ENCODE results near the gene SLC16A7. TPM values are rescaled to one million over a fixed set of nuclear protein-coding genes. Genes with fewer than 3 reads are reported as not detected.

Gene SLC16A7
- total RNA-seq, 1 donor from 2014 or later, result 38.8 TPM

DNA sequence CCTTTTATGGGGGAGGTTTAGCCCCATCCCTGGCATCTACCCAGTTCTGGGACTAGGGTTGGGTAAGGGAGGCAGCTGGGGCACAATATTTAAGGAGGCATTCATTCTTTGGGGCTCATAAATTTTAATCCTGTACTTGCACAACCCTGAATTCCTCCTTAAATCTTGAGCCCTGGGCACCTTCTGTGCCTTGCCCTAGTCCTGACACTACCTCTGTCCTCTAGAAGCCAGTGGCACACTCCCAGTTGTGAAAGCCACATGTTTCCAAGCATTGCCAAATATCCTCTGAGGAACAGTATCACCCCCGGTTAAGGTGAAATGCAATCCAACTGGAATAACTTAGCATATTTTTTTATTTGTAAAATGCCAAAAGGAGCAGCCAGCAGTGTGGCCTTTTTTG, 36.6 kb downstream of the SLC16A7 start:
- H3K4me1 ChIP-seq, result peaks cover 11% of the 10 kb centered on the region
- no peaks in the 10 kb centered on the region for H3K27me3 ChIP-seq
- TF ChIP-seq POLR2A (IDR thresholded peaks at IDR 0.05), result no peak
- no peak for TF ChIP-seq POLR2AphosphoS5 (IDR thresholded peaks at IDR 0.05; ENCODE audit: insufficient read depth in 1 of 2, low read depth in 1 of 2)
- TF ChIP-seq, protein P1, sequence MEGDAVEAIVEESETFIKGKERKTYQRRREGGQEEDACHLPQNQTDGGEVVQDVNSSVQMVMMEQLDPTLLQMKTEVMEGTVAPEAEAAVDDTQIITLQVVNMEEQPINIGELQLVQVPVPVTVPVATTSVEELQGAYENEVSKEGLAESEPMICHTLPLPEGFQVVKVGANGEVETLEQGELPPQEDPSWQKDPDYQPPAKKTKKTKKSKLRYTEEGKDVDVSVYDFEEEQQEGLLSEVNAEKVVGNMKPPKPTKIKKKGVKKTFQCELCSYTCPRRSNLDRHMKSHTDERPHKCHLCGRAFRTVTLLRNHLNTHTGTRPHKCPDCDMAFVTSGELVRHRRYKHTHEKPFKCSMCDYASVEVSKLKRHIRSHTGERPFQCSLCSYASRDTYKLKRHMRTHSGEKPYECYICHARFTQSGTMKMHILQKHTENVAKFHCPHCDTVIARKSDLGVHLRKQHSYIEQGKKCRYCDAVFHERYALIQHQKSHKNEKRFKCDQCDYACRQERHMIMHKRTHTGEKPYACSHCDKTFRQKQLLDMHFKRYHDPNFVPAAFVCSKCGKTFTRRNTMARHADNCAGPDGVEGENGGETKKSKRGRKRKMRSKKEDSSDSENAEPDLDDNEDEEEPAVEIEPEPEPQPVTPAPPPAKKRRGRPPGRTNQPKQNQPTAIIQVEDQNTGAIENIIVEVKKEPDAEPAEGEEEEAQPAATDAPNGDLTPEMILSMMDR (IDR thresholded peaks at IDR 0.05), result no peak
- no peak for DNase-seq (ENCODE audit: extremely low spot score in 2 of 2)
- H3K4me3 ChIP-seq, result no peak overlapping the region
- H3K27ac ChIP-seq, result no peak overlapping the region
- H3K36me3 ChIP-seq, result no peaks in the 10 kb centered on the region
- intact Hi-C loops (cut with DNase I), result no loop called here
- H3K9me3 ChIP-seq, result no peaks in the 10 kb centered on the region

- no peak overlapping the region for H3K4me3 ChIP-seq
- no peak overlapping the region for H3K27ac ChIP-seq
- no peaks in the 10 kb centered on the region for H3K36me3 ChIP-seq
- DNase-seq (ENCODE audit: extremely low spot score in 2 of 2), result no peak
- H3K27me3 ChIP-seq, result no peaks in the 10 kb centered on the region
- TF ChIP-seq POLR2A (IDR thresholded peaks at IDR 0.05) (no peak), POLR2AphosphoS5 (IDR thresholded peaks at IDR 0.05; ENCODE audit: insufficient read depth in 1 of 2, low read depth in 1 of 2) (no peak)
- TF ChIP-seq, protein P1 (IDR thresholded peaks at IDR 0.05), result no peak
- intact Hi-C loops (cut with DNase I), result no loop called here
- H3K4me1 ChIP-seq, result peaks cover 19% of the 10 kb centered on the region
- no peaks in the 10 kb centered on the region for H3K9me3 ChIP-seq
Measured at GRCh38 chr12:59634254-59634653, 38.4 kb downstream of the SLC16A7 start.

- Histone ChIP-seq H3K27ac (no peak overlapping the region), H3K4me3 (no peak overlapping the region), H3K36me3 (no peaks in the 10 kb centered on the region), H3K9me3 (no peaks in the 10 kb centered on the region), H3K27me3 (no peaks in the 10 kb centered on the region), H3K4me1 (peaks cover 16% of the 10 kb centered on the region)
- TF ChIP-seq POLR2A (IDR thresholded peaks at IDR 0.05), result no peak
- TF ChIP-seq POLR2AphosphoS5 (IDR thresholded peaks at IDR 0.05; ENCODE audit: insufficient read depth in 1 of 2, low read depth in 1 of 2), result no peak
- TF ChIP-seq, protein P1 (IDR thresholded peaks at IDR 0.05), result no peak
- DNase-seq (ENCODE audit: extremely low spot score in 2 of 2), result no peak
- intact Hi-C loops (cut with DNase I), result no loop called here
Measured at GRCh38 chr12:59636945-59637691, 41.3 kb downstream of the SLC16A7 start.

DNA sequence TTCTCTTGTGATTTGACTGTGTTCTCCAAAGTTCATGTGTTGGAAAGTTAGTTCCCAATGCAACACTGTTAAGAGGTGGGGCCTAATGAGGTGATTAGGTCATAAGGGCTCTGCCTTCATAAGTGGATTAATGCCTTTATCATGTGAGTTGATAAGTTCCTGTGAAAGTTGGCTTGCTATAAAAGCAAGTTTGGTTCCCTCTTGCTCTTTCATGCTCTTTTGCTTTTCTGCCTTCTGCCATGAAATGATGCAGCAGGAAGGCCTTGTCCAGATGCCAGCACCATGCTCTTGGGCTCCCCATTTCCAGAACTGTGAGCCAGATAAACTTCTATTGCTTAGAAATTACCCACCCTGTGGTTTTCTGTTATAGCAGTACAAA, 41.9 kb downstream of the SLC16A7 start:
- H3K36me3 ChIP-seq, result no peaks in the 10 kb centered on the region
- intact Hi-C loops (cut with DNase I), result no loop called here
- no peak overlapping the region for H3K4me3 ChIP-seq
- peaks cover 11% of the 10 kb centered on the region for H3K4me1 ChIP-seq
- no peak overlapping the region for H3K27ac ChIP-seq
- no peaks in the 10 kb centered on the region for H3K9me3 ChIP-seq
- TF ChIP-seq POLR2A (IDR thresholded peaks at IDR 0.05), result no peak
- no peak for TF ChIP-seq POLR2AphosphoS5 (IDR thresholded peaks at IDR 0.05; ENCODE audit: insufficient read depth in 1 of 2, low read depth in 1 of 2)
- TF ChIP-seq, protein P1 (IDR thresholded peaks at IDR 0.05), result no peak
- H3K27me3 ChIP-seq, result no peaks in the 10 kb centered on the region
- DNase-seq (ENCODE audit: extremely low spot score in 2 of 2), result no peak

DNA sequence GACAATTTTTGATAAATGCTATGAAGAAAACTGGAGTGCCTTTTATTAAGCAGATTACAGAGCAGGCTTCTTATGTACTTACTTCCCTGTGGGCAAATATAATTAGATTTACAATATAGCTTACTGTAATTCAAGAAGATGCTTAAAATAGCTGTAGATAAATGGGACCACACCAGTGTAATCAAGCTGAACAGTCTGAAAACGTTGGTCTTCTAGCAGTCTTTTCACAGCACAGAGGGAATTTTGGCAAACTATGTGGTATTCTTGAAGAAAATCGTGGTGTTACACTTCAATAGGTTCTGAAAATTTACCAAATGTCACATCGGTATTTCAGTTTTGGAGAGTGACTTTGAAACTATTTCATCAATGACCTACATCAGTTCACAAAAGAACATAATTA, 47.7 kb downstream of the SLC16A7 start:
- no peak for DNase-seq (ENCODE audit: extremely low spot score in 2 of 2)
- no peaks in the 10 kb centered on the region for H3K36me3 ChIP-seq
- intact Hi-C loops (cut with DNase I), result no loop called here
- no peak overlapping the region for H3K27ac ChIP-seq
- H3K4me3 ChIP-seq, result no peak overlapping the region
- H3K4me1 ChIP-seq, result no peaks in the 10 kb centered on the region
- no peak for TF ChIP-seq POLR2AphosphoS5 (IDR thresholded peaks at IDR 0.05; ENCODE audit: insufficient read depth in 1 of 2, low read depth in 1 of 2)
- no peak for TF ChIP-seq POLR2A (IDR thresholded peaks at IDR 0.05)
- TF ChIP-seq, protein P1 (IDR thresholded peaks at IDR 0.05), result no peak
- no peaks in the 10 kb centered on the region for H3K27me3 ChIP-seq
- no peaks in the 10 kb centered on the region for H3K9me3 ChIP-seq

Data from vagina (tissue), 2 donors.